H9 (cell line): Measurements from ENCODE around the gene ATP13A4. TPM values are rescaled to one million over a fixed set of nuclear protein-coding genes. Genes with fewer than 3 reads are reported as not detected.

Experiments used
- DNase-seq: peaks from one replicate; pipeline ENCODE4 v3.0.0-alpha.2; 2017
- H2AFZ ChIP-seq: one replicate; pipeline ENCODE4 v1.6.1; 2013; ENCODE audit warnings: mild to moderate bottlenecking, low read length, control low read depth, moderate library complexity
- H2AK5ac ChIP-seq: 2 replicates; pipeline ENCODE4 v1.6.1; 2013; ENCODE audit warnings: low read length, control low read depth, mixed read lengths; ENCODE audit not compliant: insufficient read length
- H2BK120ac ChIP-seq: one replicate; pipeline ENCODE4 v1.6.1; 2013; ENCODE audit warnings: low read depth, mild to moderate bottlenecking, low read length, control low read depth, inconsistent platforms; ENCODE audit not compliant: poor library complexity, severe bottlenecking
- H2BK12ac ChIP-seq: 2 replicates; pipeline ENCODE4 v1.6.1; 2013; ENCODE audit warnings: low read length, control low read depth, mixed read lengths, low read depth; ENCODE audit not compliant: insufficient read length
- H2BK15ac ChIP-seq: 2 replicates; pipeline ENCODE4 v1.6.1; 2013; ENCODE audit warnings: low read depth, low read length, control low read depth
- H2BK20ac ChIP-seq: one replicate; pipeline ENCODE4 v1.6.1; 2013; ENCODE audit warnings: low read depth, mild to moderate bottlenecking, low read length, control low read depth, inconsistent platforms; ENCODE audit not compliant: poor library complexity, severe bottlenecking
- H2BK5ac ChIP-seq: 2 replicates; pipeline ENCODE4 v1.6.1; 2013; ENCODE audit warnings: low read length, control low read depth, mixed read lengths; ENCODE audit not compliant: insufficient read length
- H3K14ac ChIP-seq: 2 replicates; pipeline ENCODE4 v1.6.1; 2013; ENCODE audit warnings: low read length, control low read depth; ENCODE audit not compliant: insufficient read depth
- H3K18ac ChIP-seq: 2 replicates; pipeline ENCODE4 v1.6.1; 2013; ENCODE audit warnings: low read depth, mild to moderate bottlenecking, mixed read lengths, low read length, control low read depth; ENCODE audit not compliant: insufficient read length
- H3K23ac ChIP-seq: 2 replicates; pipeline ENCODE4 v1.6.1; 2013; ENCODE audit warnings: low read length, control low read depth, mixed read lengths, low read depth; ENCODE audit not compliant: insufficient read length
- H3K23me2 ChIP-seq: 2 replicates; pipeline ENCODE4 v1.6.1; 2013; ENCODE audit warnings: low read depth, mild to moderate bottlenecking, mixed read lengths, low read length, control low read depth; ENCODE audit not compliant: insufficient read length, poor library complexity, severe bottlenecking
- H3K27ac ChIP-seq: 2 replicates; pipeline ENCODE4 v1.5.1; 2013; ENCODE audit warnings: low read length, control low read depth, mixed read lengths, low read depth; ENCODE audit not compliant: insufficient read length
- H3K27me3 ChIP-seq: 2 replicates; pipeline ENCODE4 v1.6.1; 2013; ENCODE audit warnings: low read length, control low read depth, inconsistent platforms; ENCODE audit not compliant: insufficient read depth
- H3K4ac ChIP-seq: 2 replicates; pipeline ENCODE4 v1.6.1; 2013; ENCODE audit warnings: low read depth, mild to moderate bottlenecking, control low read depth, inconsistent platforms, low read length, moderate library complexity
- H3K4me1 ChIP-seq: 2 replicates; pipeline ENCODE4 v1.6.1; 2013; ENCODE audit warnings: low read length, control low read depth, inconsistent platforms; ENCODE audit not compliant: insufficient read depth
- H3K4me2 ChIP-seq: 2 replicates; pipeline ENCODE4 v1.6.1; 2013; ENCODE audit warnings: low read length, control low read depth, mixed read lengths; ENCODE audit not compliant: insufficient read length, insufficient read depth
- H3K56ac ChIP-seq: 2 replicates; pipeline ENCODE4 v1.6.1; 2013; ENCODE audit warnings: low read depth, mild to moderate bottlenecking, mixed read lengths, low read length, control low read depth; ENCODE audit not compliant: insufficient read length
- H3K79me1 ChIP-seq: 2 replicates; pipeline ENCODE4 v1.6.1; 2013; ENCODE audit warnings: low read depth, mild to moderate bottlenecking, moderate library complexity, low read length, control low read depth, inconsistent platforms; ENCODE audit not compliant: insufficient read depth, poor library complexity, severe bottlenecking
- H3K79me2 ChIP-seq: 2 replicates; pipeline ENCODE4 v1.6.1; 2013; ENCODE audit warnings: low read length, control low read depth, inconsistent platforms; ENCODE audit not compliant: insufficient read depth
- H3K9ac ChIP-seq: 2 replicates; pipeline ENCODE4 v1.6.1; 2013; ENCODE audit warnings: low read length, control low read depth, mixed read lengths; ENCODE audit not compliant: insufficient read length; ENCODE audit errors: extremely low read depth
- H3K9me3 ChIP-seq: one replicate; pipeline ENCODE4 v1.6.1; 2013; ENCODE audit warnings: low read depth, low read length, inconsistent platforms; ENCODE audit not compliant: control insufficient read depth
- H3T11ph ChIP-seq: one replicate; pipeline ENCODE4 v1.6.1; 2013; ENCODE audit warnings: mild to moderate bottlenecking, low read length, control low read depth, inconsistent platforms
- H4K20me1 ChIP-seq: one replicate; pipeline ENCODE4 v1.6.1; 2013; ENCODE audit not compliant: control insufficient read depth, insufficient read length, insufficient read depth
- H4K5ac ChIP-seq: 2 replicates; pipeline ENCODE4 v1.6.1; 2013; ENCODE audit warnings: low read depth, mild to moderate bottlenecking, mixed read lengths, low read length, control low read depth; ENCODE audit not compliant: insufficient read length
- H4K8ac ChIP-seq: replicated peaks from 2 replicates; pipeline ENCODE4 v1.6.1; 2013; ENCODE audit warnings: low read length, control low read depth, mixed read lengths, low read depth; ENCODE audit not compliant: insufficient read length
- H4K91ac ChIP-seq: 2 replicates; pipeline ENCODE4 v1.6.1; 2013; ENCODE audit warnings: low read depth, mild to moderate bottlenecking, moderate library complexity, mixed read lengths, low read length, control low read depth; ENCODE audit not compliant: insufficient read length
- H3K27ac Mint-ChIP-seq, 3 experiments: 2 replicates in 2 of 3; 3 replicates in 1 of 3; pipeline ENCODE4 v1.8.0; 2020 to 2021; ENCODE audit warnings: mixed read lengths in 3 of 3, mild to moderate bottlenecking in 1 of 3, moderate library complexity in 1 of 3
- H3K27me3 Mint-ChIP-seq: 2 replicates; pipeline ENCODE4 v1.8.0; 2021; ENCODE audit warnings: low read depth, mild to moderate bottlenecking, moderate library complexity, mixed read lengths
- H3K36me3 Mint-ChIP-seq, 3 experiments: 2 replicates in 2 of 3; 3 replicates in 1 of 3; pipeline ENCODE4 v1.8.0; 2020 to 2021; ENCODE audit warnings: low read depth in 3 of 3, mixed read lengths in 3 of 3; ENCODE audit not compliant: insufficient read depth in 1 of 3
- H3K4me1 Mint-ChIP-seq, 2 experiments: 2 replicates each; pipeline ENCODE4 v1.8.0; 2020; ENCODE audit warnings: mixed read lengths in 2 of 2
- H3K4me3 Mint-ChIP-seq, 2 experiments: 2 replicates in 1 of 2; 3 replicates in 1 of 2; pipeline ENCODE4 v1.8.0; 2020 to 2021; ENCODE audit warnings: mild to moderate bottlenecking in 2 of 2, mixed read lengths in 2 of 2, moderate library complexity in 1 of 2
- H3K9me3 Mint-ChIP-seq, 2 experiments: 2 replicates in 1 of 2; 3 replicates in 1 of 2; pipeline ENCODE4 v1.8.0; 2020; ENCODE audit warnings: mild to moderate bottlenecking in 2 of 2, mixed read lengths in 2 of 2, moderate library complexity in 1 of 2
- WGBS: extraction: QIAGEN DNeasy Blood & Tissue Kit; methylation state at CpG from one replicate; pipeline ENCODE4 v1.1.7; 2013; ENCODE audit warnings: missing lambda C conversion rate, low lambda C conversion rate, mixed read lengths; ENCODE audit not compliant: insufficient read length; ENCODE audit errors: extremely low coverage; 5-methylcytosine and 5-hydroxymethylcytosine counted together
- total RNA-seq: library from RNA; stranded (reverse); gene quantifications from 2 replicates; pipeline ENCODE4 v1.2.1, GENCODE V29; 2021
- TF ChIP-seq, protein P1 (sequence below): fragments of 200-600 bp; sonication (generic); conservative IDR thresholded peaks from 3 replicates; pipeline ENCODE4 v1.8.0; 2021; ENCODE audit warnings: antibody characterized with exemption, mild to moderate bottlenecking

ATP13A4 gene
- total RNA-seq, 1 experiment from 2014 or later = 0.13 TPM

DNA sequence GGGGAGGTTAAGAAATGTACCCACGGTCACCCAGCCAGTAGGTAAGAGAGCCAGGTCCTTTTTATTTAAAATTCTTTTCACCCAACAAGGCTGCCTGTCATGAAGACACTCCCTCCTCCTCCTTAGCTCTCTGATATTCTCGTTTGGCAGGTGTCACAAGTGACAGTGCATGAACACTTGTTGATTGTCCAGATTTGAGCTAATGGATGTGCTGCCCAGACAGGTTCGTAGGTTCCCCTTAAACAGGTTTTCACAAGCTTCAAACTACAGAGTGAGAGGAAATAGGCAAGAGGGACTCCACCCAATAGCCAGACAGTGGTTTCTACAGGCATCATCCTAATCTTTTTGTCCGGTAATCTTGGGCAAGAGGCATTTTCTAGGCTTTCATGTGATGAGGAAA lies 32.2 kb downstream of the ATP13A4 start:
- Histone ChIP-seq H3K56ac (no peak overlapping the region), H4K91ac (no peak overlapping the region), H3K14ac (no peak overlapping the region), H4K5ac (no peak overlapping the region), H2BK5ac (no peak overlapping the region), H2BK120ac (no peak overlapping the region), H3K27me3 (no peaks in the 10 kb centered on the region), H2BK20ac (no peak overlapping the region), H4K8ac (no peak overlapping the region), H3K18ac (no peak overlapping the region), H3K23me2 (no peaks in the 10 kb centered on the region), H3K9ac (no peak overlapping the region), H3T11ph (no peak overlapping the region), H2BK12ac (no peak overlapping the region), H3K23ac (no peak overlapping the region), H3K4me2 (no peak overlapping the region), H3K79me2 (no peaks in the 10 kb centered on the region), H2BK15ac (no peak overlapping the region), H3K4ac (no peak overlapping the region), H3K9me3 (no peaks in the 10 kb centered on the region), H3K4me1 (no peaks in the 10 kb centered on the region), H2AK5ac (no peak overlapping the region), H4K20me1 (no peaks in the 10 kb centered on the region), H2AFZ (no peak overlapping the region), H3K27ac (no peak overlapping the region), H3K79me1 (no peaks in the 10 kb centered on the region)
- no peaks in the 10 kb centered on the region for H3K36me3 Mint-ChIP-seq
- H3K27ac Mint-ChIP-seq = no peak overlapping the region
- H3K4me3 Mint-ChIP-seq = no peak overlapping the region
- no peak for DNase-seq
- WGBS = no CpG with 5 or more reads among the region's 4 CpGs
- H3K27me3 Mint-ChIP-seq = no peaks in the 10 kb centered on the region
- H3K9me3 Mint-ChIP-seq = no peaks in the 10 kb centered on the region
- H3K4me1 Mint-ChIP-seq = peaks cover 3 to 13% of the 10 kb centered on the region in 2 experiments; a peak in 3 of 4 replicates
- TF ChIP-seq, protein P1, sequence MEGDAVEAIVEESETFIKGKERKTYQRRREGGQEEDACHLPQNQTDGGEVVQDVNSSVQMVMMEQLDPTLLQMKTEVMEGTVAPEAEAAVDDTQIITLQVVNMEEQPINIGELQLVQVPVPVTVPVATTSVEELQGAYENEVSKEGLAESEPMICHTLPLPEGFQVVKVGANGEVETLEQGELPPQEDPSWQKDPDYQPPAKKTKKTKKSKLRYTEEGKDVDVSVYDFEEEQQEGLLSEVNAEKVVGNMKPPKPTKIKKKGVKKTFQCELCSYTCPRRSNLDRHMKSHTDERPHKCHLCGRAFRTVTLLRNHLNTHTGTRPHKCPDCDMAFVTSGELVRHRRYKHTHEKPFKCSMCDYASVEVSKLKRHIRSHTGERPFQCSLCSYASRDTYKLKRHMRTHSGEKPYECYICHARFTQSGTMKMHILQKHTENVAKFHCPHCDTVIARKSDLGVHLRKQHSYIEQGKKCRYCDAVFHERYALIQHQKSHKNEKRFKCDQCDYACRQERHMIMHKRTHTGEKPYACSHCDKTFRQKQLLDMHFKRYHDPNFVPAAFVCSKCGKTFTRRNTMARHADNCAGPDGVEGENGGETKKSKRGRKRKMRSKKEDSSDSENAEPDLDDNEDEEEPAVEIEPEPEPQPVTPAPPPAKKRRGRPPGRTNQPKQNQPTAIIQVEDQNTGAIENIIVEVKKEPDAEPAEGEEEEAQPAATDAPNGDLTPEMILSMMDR = no peak
